Heart left ventricle (tissue), 16 donors: ENCODE results near the gene ROBO1. TPM values are rescaled to one million over a fixed set of nuclear protein-coding genes. Genes with fewer than 3 reads are reported as not detected.

Source experiments
- ATAC-seq, 4 donors: fragments of 200-7000 bp; cut with Tn5 transposase; one replicate each; pipeline ENCODE4 v1.9.1; 2020 to 2022; ENCODE audit warnings: moderate library complexity in 4 of 4, mild to moderate bottlenecking in 3 of 4, moderate number of reproducible peaks in 1 of 4
- DNase-seq, 5 donors: peaks; one replicate each; pipeline ENCODE4 v3.0.0-alpha.2; 2020
- H3K27ac ChIP-seq, 12 donors: fragments of 200-600 bp; sonication (generic) in 4 of 12; one replicate each; pipeline versions ENCODE4 v1.5.0 to v1.8.0; 2016 to 2022; ENCODE audit warnings: mild to moderate bottlenecking in 2 of 12
- H3K27me3 ChIP-seq, 9 donors: fragments of 200-600 bp; sonication (generic) in 2 of 9; one replicate each; pipeline versions ENCODE4 v1.5.1 to v1.8.0; 2016 to 2022; ENCODE audit warnings: mild to moderate bottlenecking in 3 of 9
- H3K36me3 ChIP-seq, 9 donors: fragments of 200-600 bp; sonication (generic) in 2 of 9; one replicate each; pipeline versions ENCODE4 v1.5.0 to v1.8.0; 2018 to 2022; ENCODE audit warnings: mild to moderate bottlenecking in 2 of 9
- H3K4me1 ChIP-seq, 12 donors: fragments of 200-600 bp; sonication (generic) in 4 of 12; one replicate each; pipeline versions ENCODE4 v1.5.0 to v1.8.0; 2016 to 2022; ENCODE audit warnings: mild to moderate bottlenecking in 3 of 12
- H3K4me3 ChIP-seq, 12 donors: fragments of 200-600 bp; sonication (generic) in 4 of 12; one replicate each; pipeline versions ENCODE4 v1.5.0 to v1.8.0; 2017 to 2022; ENCODE audit warnings: mild to moderate bottlenecking in 9 of 12, moderate library complexity in 4 of 12
- H3K9me3 ChIP-seq, 12 donors: fragments of 200-600 bp; sonication (generic) in 4 of 12; one replicate each; pipeline versions ENCODE4 v1.5.0 to v1.8.0; 2016 to 2022; ENCODE audit warnings: mild to moderate bottlenecking in 1 of 12
- CTCF ChIP-seq, 12 donors: fragments of 200-600 bp; sonication (generic) in 4 of 12; IDR thresholded peaks; one replicate each; pipeline versions ENCODE4 v1.5.0 to v1.8.0; 2018 to 2022; ENCODE audit warnings: antibody characterized with exemption in 12 of 12, mild to moderate bottlenecking in 5 of 12
- POLR2A ChIP-seq, 2 donors: fragments of 450-650 bp; IDR thresholded peaks; one replicate each; pipeline ENCODE4 v1.6.1; 2017; ENCODE audit warnings: antibody characterized with exemption in 2 of 2, mild to moderate bottlenecking in 2 of 2, moderate library complexity in 2 of 2
- WGBS, 4 donors: extraction: QIAGEN DNeasy Blood & Tissue Kit in 2 of 4; methylation state at CpG; one replicate each; pipeline versions ENCODE4 v1.1.5 to v1.1.7; 2013 to 2018; 5-methylcytosine and 5-hydroxymethylcytosine counted together
- intact Hi-C, 10 donors: fragments of 100-400 bp; cut with DNase I; formaldehyde crosslinking; loops; one replicate each; pipeline versions ENCODE4 v1.11.1 to v1.14.2; 2022
- microRNA-seq, 4 donors: library from miRNA; unstranded; fragments of <30 nt; microRNA quantifications; one replicate each; pipeline versions ENCODE4 to v1.2.0, GENCODE V29; 2017 to 2020
- polyA plus RNA-seq, 2 donors: library from polyadenylated mRNA; stranded (reverse); fragments of 200-250 nt; gene quantifications; one replicate each; pipeline ENCODE4 v1.2.3, GENCODE V29; 2013
- total RNA-seq, 9 donors: library from RNA; depleted of rRNA in 2 of 9; stranded (reverse); fragments of >200 nt in 2 of 9; fragmentation: NEBNext Ultra II Directional in 3 of 9; extraction: Animal tissue kit (Norgen Biotek cat#: 25700) in 3 of 9; gene quantifications; one replicate each; pipeline versions ENCODE4 v1.1.0 to v1.2.4, GENCODE V29; 2016 to 2023
- donor health status: ischemic (EF 13 %, LVEDD 7.1; RV severe dilation, severe dysfunction).
- donor health status: healthy with polysubstance abuse.
- donor health status: DM: no; HTN: yes; CAD: no.
- donor health status: DM: no; HTN: no; CAD: no.
- donor health status: ischemic (EF 25% LVEDD 6.9; RV normal size, moderate dysfunction).
- donor health status: ischemic (EF 25% LVEDD 5.7; RV mildly dilated, moderate dysfunction).
- donor health status: healthy.
- donor health status: DM: yes; HTN: yes; CAD: no.
- donor health status: ischemic (EF 35%, LVEDD 5.7; RV mildly dilated, moderate dysfunction).
- donor health status: nonischemic (EF 11% LVEDD 7.7; RV severe dilation, severe dysfunction).
- donor health status: DM: yes; HTN: yes; CAD: no.
- donor health status: PGD.
- donor health status: ischemic (EF 29% LVEDD 5.4; RV normal size, mild dysfunction).
- donor health status: nonischemic (EF 23%, LVEDD 6.1; RV moderate dilation, normal function).

The ROBO1 gene
- total and polyA plus RNA-seq, 11 donors: 1.4 to 14.8 (median 5.7) TPM

GRCh38 chr3:78565712-78566111 is 1202.1 kb downstream of the ROBO1 start:
- intact Hi-C loops: no loop called here
- peaks cover 0 to 11% (median 0%) of the 10 kb centered on the region in 12 donors for H3K9me3 ChIP-seq
- TF ChIP-seq CTCF (IDR thresholded peaks at IDR 0.05) (no peak), POLR2A (IDR thresholded peaks at IDR 0.05) (no peak)
- no peak for ATAC-seq
- H3K36me3 ChIP-seq: no peaks in the 10 kb centered on the region
- DNase-seq: no peak
- WGBS, 4 donors: 87 to 97% (median 90%) methylated on average over 1 of the region's 1 CpG
- H3K27ac ChIP-seq: no peak overlapping the region
- H3K4me1 ChIP-seq: no peaks in the 10 kb centered on the region
- no peak overlapping the region for H3K4me3 ChIP-seq
- no peaks in the 10 kb centered on the region for H3K27me3 ChIP-seq

GRCh38 chr3:78562328-78562727 is 1205.5 kb downstream of the ROBO1 start:
- no peak for ATAC-seq
- Histone ChIP-seq H3K9me3 (peaks cover 0 to 11% (median 0%) of the 10 kb centered on the region in 12 donors), H3K27ac (no peak overlapping the region), H3K4me1 (no peaks in the 10 kb centered on the region), H3K27me3 (no peaks in the 10 kb centered on the region), H3K36me3 (no peaks in the 10 kb centered on the region), H3K4me3 (no peak overlapping the region)
- no peak for DNase-seq
- intact Hi-C loops: no loop called here
- TF ChIP-seq POLR2A (IDR thresholded peaks at IDR 0.05) (no peak), CTCF (IDR thresholded peaks at IDR 0.05) (no peak)
- WGBS, 4 donors: 55 to 62% (median 56%) methylated on average over 1 of the region's 1 CpG

Small RNA genes lying within 50 kb of the gene (microRNA-seq; reads per million reads assigned to microRNA genes)
- gene MIR3923: 0 to 0.06 (median 0) reads per million in 4 donors
